Measurements from ENCODE around the gene DDR2.

DNA sequence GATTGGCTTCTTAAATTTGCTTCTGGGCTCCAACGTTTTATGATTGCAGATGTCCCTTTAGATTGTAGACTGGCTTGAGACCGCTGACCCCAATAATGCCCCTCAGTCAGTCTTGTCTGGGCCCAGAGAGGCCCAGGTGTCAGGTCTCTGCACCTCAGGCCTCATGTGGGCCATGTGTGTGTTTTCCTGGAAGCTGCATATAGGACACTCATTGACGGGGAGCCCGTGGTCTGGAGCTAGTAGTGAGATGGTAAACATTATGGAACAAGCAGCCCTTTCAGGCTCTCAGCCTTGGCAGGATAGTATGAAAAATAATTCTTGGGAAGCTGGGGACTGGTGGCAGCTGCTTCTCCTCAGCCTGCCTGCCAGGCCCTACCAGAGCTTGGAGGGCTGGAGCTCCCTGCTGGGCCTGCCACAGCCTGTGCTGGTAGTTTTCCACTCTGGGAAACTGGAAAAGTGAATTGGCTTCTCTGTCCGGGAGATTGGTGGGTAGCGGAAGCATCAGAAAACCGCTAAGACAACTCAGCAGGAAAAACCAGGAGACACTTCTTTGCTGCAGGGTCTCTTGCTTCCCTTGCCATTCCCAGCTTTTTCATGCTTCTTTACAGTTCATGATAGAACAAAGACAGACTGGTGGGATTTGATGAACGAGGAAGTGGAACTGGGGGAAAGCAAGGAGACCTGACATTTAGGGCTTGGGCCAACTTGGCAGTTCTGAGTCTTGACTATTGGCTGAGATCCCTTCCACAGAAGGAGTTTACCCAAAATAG lies 100.5 kb downstream of the DDR2 start:
- TF ChIP-seq RCOR1 (IDR thresholded peaks at IDR 0.05; ENCODE audit: insufficient replicate concordance, low read length) (no peak), CHD1 (IDR thresholded peaks at IDR 0.05; ENCODE audit: low read depth, low read length) (no peak), MXI1 (IDR thresholded peaks at IDR 0.05; ENCODE audit: borderline replicate concordance, low read depth, low read length) (no peak), POLR2A (IDR thresholded peaks at IDR 0.05; ENCODE audit: low read depth, low read length) (no peak), RAD21 (IDR thresholded peaks at IDR 0.05; ENCODE audit: low read length) (no peak), SMC3 (IDR thresholded peaks at IDR 0.05; ENCODE audit: low read depth, low read length) (no peak)
- TF ChIP-seq, protein P1, sequence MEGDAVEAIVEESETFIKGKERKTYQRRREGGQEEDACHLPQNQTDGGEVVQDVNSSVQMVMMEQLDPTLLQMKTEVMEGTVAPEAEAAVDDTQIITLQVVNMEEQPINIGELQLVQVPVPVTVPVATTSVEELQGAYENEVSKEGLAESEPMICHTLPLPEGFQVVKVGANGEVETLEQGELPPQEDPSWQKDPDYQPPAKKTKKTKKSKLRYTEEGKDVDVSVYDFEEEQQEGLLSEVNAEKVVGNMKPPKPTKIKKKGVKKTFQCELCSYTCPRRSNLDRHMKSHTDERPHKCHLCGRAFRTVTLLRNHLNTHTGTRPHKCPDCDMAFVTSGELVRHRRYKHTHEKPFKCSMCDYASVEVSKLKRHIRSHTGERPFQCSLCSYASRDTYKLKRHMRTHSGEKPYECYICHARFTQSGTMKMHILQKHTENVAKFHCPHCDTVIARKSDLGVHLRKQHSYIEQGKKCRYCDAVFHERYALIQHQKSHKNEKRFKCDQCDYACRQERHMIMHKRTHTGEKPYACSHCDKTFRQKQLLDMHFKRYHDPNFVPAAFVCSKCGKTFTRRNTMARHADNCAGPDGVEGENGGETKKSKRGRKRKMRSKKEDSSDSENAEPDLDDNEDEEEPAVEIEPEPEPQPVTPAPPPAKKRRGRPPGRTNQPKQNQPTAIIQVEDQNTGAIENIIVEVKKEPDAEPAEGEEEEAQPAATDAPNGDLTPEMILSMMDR (conservative IDR thresholded peaks at IDR 0.05; ENCODE audit: low read depth, low read length): no peak
- TF ChIP-seq, protein P2, sequence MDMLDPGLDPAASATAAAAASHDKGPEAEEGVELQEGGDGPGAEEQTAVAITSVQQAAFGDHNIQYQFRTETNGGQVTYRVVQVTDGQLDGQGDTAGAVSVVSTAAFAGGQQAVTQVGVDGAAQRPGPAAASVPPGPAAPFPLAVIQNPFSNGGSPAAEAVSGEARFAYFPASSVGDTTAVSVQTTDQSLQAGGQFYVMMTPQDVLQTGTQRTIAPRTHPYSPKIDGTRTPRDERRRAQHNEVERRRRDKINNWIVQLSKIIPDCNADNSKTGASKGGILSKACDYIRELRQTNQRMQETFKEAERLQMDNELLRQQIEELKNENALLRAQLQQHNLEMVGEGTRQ (IDR thresholded peaks at IDR 0.05; ENCODE audit: low read depth, low read length): no peak
- TF ChIP-seq, protein P3, sequence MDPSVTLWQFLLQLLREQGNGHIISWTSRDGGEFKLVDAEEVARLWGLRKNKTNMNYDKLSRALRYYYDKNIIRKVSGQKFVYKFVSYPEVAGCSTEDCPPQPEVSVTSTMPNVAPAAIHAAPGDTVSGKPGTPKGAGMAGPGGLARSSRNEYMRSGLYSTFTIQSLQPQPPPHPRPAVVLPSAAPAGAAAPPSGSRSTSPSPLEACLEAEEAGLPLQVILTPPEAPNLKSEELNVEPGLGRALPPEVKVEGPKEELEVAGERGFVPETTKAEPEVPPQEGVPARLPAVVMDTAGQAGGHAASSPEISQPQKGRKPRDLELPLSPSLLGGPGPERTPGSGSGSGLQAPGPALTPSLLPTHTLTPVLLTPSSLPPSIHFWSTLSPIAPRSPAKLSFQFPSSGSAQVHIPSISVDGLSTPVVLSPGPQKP (IDR thresholded peaks at IDR 0.05; ENCODE audit: borderline replicate concordance, low read depth, low read length): no peak

All from IMR-90 (cell line).